NB4 (cell line): ENCODE results near the gene NLRX1.

Experiments
- DNase-seq: peaks from one replicate; pipeline ENCODE4 v3.0.0; 2010; ENCODE audit warnings: low read depth
- H3K4me3 ChIP-seq: one replicate; pipeline ENCODE4 v1.5.1; 2011; ENCODE audit warnings: mild to moderate bottlenecking, low read depth, low read length, moderate library complexity
- MYC ChIP-seq: IDR thresholded peaks from 2 replicates; pipeline ENCODE4 v1.6.1; 2011; ENCODE audit warnings: low read depth, low read length
- POLR2A ChIP-seq: IDR thresholded peaks from 2 replicates; pipeline ENCODE4 v1.6.1; 2011; ENCODE audit warnings: mild to moderate bottlenecking; ENCODE audit not compliant: insufficient read length; ENCODE audit errors: extremely low read depth
- TF ChIP-seq, protein P1 (sequence below): IDR thresholded peaks from 2 replicates; pipeline ENCODE4 v1.6.1; 2011; ENCODE audit warnings: low read depth, low read length
- TF ChIP-seq, protein P2 (sequence below): IDR thresholded peaks from one replicate; pipeline ENCODE4 v1.5.1; 2012; ENCODE audit warnings: low read depth, low read length

The NLRX1 gene

DNA sequence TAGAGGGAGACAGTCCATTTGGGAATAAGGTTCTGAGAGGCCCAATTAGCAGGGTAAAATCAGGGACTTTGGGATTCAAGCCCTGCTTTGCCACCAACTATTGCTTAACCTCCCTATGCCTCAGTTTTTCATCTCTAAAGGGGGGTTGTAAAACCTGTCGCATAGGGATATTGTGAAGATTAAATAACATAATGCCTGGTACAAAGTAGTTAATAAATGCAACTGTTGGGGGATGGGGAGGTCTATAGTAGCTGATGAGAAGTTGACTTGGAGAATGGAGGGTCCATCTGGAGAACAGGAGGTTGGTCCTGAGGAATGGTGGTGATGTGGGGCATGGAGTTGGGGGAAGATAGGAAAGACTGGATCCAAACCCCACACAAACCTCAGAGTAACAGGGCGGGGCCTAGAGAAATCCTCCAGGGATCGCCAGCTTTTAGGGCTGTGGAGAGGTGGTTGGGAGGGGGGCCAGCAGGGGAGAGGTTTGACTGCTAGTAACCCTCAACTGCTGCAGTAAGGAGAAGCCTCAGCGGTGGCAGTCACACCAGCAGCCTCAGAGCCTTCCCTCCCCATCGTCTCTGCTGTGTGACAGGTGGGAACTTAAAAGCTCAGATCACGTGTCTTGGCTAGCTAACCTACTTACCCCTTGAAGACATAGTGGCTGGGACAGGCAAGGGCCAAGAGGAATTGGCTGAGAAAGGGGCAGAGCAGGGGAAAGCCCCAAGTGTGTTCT, 20.8 kb upstream of the NLRX1 start:
- TF ChIP-seq MYC (no peak), POLR2A (no peak)
- TF ChIP-seq, protein P1, sequence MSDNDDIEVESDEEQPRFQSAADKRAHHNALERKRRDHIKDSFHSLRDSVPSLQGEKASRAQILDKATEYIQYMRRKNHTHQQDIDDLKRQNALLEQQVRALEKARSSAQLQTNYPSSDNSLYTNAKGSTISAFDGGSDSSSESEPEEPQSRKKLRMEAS = no peak
- TF ChIP-seq, protein P2, sequence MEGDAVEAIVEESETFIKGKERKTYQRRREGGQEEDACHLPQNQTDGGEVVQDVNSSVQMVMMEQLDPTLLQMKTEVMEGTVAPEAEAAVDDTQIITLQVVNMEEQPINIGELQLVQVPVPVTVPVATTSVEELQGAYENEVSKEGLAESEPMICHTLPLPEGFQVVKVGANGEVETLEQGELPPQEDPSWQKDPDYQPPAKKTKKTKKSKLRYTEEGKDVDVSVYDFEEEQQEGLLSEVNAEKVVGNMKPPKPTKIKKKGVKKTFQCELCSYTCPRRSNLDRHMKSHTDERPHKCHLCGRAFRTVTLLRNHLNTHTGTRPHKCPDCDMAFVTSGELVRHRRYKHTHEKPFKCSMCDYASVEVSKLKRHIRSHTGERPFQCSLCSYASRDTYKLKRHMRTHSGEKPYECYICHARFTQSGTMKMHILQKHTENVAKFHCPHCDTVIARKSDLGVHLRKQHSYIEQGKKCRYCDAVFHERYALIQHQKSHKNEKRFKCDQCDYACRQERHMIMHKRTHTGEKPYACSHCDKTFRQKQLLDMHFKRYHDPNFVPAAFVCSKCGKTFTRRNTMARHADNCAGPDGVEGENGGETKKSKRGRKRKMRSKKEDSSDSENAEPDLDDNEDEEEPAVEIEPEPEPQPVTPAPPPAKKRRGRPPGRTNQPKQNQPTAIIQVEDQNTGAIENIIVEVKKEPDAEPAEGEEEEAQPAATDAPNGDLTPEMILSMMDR = no peak
- DNase-seq = peak; percentile 36
- no peak overlapping the region for H3K4me3 ChIP-seq

DNA sequence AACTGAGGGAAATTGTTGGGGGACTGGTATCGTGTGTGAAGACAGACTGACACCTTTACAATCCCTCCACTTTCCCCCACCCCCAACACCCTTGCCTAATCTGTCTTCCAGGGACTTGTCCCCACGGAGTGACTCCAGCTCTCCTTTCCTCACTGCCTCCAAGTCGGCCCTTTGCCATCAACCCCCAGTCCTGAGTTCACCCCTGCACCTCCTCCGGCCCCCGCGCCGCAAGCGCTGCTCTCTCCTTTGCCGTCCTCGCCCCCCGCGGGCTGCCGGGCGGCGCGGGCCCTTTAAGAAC, 19.9 kb upstream of the NLRX1 start:
- no peak for TF ChIP-seq POLR2A
- no peak for TF ChIP-seq MYC
- TF ChIP-seq, protein P2 = no peak
- TF ChIP-seq, protein P1 = no peak
- no peak for DNase-seq
- H3K4me3 ChIP-seq = no peak overlapping the region

DNA sequence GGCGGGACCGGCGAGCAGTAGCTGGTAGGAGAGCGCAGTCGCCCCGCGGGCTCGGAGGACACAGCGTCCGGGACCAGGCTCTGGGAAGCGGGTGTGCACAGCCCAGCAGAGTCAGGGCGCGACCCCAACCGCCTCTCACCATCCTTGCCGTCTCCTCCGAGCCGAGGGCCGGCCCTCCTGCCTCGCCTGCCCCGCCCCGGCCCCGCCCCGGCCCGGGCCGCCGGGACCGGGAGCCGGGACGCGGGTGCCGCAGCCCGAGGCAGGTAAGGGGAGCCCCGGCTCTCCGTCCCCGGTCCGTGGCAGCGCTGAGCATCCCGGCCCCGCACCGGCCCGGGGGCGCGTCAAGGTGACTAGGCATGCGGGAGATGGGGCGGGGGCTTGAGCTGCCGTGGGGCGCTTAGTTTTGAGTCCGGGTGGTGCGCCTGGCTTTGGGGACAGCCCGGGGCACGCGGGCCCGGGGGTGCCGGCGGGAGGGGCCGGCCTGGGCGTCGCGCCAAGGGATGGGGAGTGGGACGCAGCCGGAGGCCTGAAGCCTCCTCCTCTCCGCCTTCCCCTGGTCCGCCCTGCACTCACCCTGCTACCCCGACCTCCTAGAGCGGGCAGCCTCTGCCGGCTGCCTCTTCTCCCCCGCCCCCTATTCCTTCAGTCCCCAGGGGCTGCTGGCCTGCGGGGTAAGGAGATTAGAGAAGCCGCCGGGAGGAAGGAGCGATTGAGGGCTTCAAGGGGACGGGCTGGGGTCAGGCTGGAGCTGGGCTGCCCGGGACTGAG, 19.3 kb upstream of the NLRX1 start, which contains the start of gene ABCG4:
ABCG4 (plus strand) TSS at position 35 of the 768 bp plus-strand sequence. CDS start 914 bp downstream, outside the sequence.
- no peak within 1 kb of the TSS for H3K4me3 ChIP-seq
- DNase-seq = peak; percentile 72
- no peak for TF ChIP-seq POLR2A
- TF ChIP-seq MYC = no peak
- TF ChIP-seq, protein P1 = no peak
- TF ChIP-seq, protein P2 = no peak

DNA sequence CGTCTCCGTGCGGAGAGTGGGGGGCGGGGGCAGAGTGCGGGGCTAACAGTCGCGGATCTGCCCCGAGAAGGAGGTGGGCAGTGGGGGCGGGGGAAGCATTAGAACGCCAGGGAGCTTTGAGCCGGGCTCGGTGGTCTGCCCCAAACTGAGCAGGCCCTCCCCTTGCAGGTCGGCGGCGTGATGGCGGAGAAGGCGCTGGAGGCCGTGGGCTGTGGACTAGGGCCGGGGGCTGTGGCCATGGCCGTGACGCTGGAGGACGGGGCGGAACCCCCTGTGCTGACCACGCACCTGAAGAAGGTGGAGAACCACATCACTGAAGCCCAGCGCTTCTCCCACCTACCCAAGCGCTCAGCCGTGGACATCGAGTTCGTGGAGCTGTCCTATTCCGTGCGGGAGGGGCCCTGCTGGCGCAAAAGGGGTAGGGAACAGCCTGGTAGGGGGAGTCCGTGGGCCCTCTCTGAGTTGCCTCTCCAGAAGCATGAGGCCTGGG, 18.7 kb upstream of the NLRX1 start:
- no peak for DNase-seq
- TF ChIP-seq, protein P1 = no peak
- TF ChIP-seq MYC (no peak), POLR2A (no peak)
- TF ChIP-seq, protein P2 = no peak
- no peak overlapping the region for H3K4me3 ChIP-seq

DNA sequence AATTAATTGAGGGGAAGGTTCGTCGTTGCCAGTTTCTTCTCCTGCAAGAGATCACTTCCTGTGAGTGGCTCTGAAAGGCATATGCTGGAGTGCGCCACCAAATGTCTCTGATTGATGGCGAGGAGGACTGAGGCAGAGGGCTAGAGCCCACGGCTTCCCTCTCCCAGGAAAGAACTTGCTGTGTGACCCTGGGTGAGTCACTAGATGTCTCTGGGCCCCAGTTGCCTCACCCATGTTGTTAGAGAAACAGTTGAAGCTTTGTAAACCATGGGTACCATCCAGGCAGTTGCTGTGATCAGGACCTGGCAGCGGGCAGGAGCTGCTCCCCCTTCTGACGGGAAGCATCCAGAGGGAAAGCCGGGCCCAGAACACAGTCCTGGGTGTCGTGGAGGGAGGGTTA, 16.5 kb upstream of the NLRX1 start:
- no peak for DNase-seq
- TF ChIP-seq POLR2A = no peak
- TF ChIP-seq, protein P1 = no peak
- TF ChIP-seq MYC = no peak
- TF ChIP-seq, protein P2 = no peak
- no peak overlapping the region for H3K4me3 ChIP-seq
